ENCODE measurements around the gene FHL3.

DNA sequence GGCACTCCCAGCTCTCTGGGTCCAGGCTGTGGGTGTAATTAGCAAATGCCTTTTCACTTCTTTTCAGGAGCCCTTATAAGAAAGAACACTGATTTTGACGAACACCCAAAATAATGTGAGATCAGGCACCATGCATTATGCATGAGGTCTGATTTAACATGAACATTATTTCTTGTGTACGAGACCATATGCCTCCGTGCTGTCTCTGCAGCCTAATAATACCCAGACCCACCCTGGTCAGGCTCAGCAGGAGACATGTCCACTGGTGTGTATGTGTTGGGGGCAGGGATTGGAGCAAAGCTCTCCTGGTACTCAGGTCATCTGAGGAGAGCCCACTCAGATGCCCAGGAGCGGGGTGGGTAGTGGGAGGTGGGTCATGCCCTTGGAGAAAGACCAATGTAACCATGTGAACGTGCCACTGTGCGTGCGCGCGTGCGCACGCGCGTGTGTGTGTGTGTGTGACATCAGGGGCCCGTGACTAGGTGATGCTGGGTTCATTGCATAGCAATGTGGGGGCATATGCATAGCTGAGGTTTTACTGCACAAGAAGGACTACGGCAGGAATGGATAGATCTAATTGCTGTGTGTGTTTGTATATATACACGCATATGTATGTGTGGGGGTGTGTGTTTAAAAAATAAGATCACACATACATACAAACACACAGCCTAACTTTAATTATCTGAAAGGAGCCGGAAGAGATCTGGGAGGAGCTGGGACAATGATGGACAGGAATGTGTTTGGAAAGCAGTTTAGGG, 34.2 kb upstream of the FHL3 start:
- TF ChIP-seq, protein P1, sequence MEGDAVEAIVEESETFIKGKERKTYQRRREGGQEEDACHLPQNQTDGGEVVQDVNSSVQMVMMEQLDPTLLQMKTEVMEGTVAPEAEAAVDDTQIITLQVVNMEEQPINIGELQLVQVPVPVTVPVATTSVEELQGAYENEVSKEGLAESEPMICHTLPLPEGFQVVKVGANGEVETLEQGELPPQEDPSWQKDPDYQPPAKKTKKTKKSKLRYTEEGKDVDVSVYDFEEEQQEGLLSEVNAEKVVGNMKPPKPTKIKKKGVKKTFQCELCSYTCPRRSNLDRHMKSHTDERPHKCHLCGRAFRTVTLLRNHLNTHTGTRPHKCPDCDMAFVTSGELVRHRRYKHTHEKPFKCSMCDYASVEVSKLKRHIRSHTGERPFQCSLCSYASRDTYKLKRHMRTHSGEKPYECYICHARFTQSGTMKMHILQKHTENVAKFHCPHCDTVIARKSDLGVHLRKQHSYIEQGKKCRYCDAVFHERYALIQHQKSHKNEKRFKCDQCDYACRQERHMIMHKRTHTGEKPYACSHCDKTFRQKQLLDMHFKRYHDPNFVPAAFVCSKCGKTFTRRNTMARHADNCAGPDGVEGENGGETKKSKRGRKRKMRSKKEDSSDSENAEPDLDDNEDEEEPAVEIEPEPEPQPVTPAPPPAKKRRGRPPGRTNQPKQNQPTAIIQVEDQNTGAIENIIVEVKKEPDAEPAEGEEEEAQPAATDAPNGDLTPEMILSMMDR (IDR thresholded peaks at IDR 0.05): no peak
- no peak for TF ChIP-seq POLR2A (IDR thresholded peaks at IDR 0.05)

Data from heart left ventricle (tissue), 13 donors.